AG10803 (cell line): ENCODE results near the gene PUS7L.
"Not testable (repeated sequence)": the region's sequence is repeated elsewhere in the genome, so short reads cannot be mapped to it uniquely, and the experiment has no call there.

ENCODE experiments used
- DNase-seq: peaks from one replicate; pipeline ENCODE4 v3.0.0; 2010; ENCODE audit warnings: low read depth
- H3K4me3 ChIP-seq: 2 replicates; pipeline ENCODE4 v1.5.1; 2011; ENCODE audit warnings: mild to moderate bottlenecking, low read length, control low read depth
- TF ChIP-seq, protein P1 (sequence below): conservative IDR thresholded peaks from 2 replicates; pipeline ENCODE4 v1.5.1; 2011; ENCODE audit warnings: mild to moderate bottlenecking, low read length, control low read depth, inconsistent platforms

PUS7L gene

GRCh38 chr12:43730283-43730682, 28.3 kb downstream of the PUS7L start:
- H3K4me3 ChIP-seq, result no peak overlapping the region
- TF ChIP-seq, protein P1, sequence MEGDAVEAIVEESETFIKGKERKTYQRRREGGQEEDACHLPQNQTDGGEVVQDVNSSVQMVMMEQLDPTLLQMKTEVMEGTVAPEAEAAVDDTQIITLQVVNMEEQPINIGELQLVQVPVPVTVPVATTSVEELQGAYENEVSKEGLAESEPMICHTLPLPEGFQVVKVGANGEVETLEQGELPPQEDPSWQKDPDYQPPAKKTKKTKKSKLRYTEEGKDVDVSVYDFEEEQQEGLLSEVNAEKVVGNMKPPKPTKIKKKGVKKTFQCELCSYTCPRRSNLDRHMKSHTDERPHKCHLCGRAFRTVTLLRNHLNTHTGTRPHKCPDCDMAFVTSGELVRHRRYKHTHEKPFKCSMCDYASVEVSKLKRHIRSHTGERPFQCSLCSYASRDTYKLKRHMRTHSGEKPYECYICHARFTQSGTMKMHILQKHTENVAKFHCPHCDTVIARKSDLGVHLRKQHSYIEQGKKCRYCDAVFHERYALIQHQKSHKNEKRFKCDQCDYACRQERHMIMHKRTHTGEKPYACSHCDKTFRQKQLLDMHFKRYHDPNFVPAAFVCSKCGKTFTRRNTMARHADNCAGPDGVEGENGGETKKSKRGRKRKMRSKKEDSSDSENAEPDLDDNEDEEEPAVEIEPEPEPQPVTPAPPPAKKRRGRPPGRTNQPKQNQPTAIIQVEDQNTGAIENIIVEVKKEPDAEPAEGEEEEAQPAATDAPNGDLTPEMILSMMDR, result no peak
- no peak for DNase-seq

DNA sequence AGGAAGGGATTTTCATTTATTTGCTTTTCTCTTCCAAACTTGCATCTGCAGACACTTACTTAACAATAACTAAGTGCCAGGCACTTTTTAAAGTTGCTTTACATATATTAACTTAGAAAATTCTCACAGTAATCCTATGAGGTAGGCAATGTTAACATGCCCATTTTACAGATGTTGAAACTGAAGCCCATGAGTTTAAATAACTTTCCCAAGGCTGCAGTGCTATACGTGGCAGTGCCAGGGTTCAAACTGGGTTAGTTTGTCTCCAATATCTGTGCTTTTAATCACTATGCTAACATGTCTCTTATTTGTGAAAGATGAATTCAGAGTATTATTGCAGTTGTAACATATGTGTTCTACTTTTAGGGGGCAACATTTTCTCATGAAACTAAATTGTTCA, 29.9 kb downstream of the PUS7L start:
- no peak overlapping the region for H3K4me3 ChIP-seq
- DNase-seq, result no peak
- TF ChIP-seq, protein P1, result no peak

DNA sequence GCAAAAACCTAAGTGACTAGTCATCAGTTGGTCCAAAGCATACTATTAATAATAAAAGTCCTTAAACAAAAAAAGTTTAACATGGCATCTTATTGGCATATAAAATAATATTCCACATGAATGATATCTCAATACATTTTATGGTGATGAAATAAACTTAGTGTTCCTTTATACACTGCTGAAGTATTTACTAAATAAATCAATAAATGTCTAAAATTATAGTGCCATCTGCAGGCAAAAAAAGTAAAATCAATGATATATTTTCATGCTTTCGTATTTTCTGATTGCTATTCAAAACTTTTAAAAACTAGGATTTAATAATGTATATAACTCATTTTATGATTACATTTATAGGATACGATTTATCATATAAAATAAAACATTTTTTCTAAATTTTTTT, 30.5 kb downstream of the PUS7L start:
- H3K4me3 ChIP-seq, result no peak overlapping the region
- TF ChIP-seq, protein P1, result peak; percentile 30
- DNase-seq, result peak; percentile 2

- H3K4me3 ChIP-seq, result no peak overlapping the region
- TF ChIP-seq, protein P1, result no peak
- no peak for DNase-seq
These were observed 35.5 kb downstream of the PUS7L start for GRCh38 chr12:43723134-43723533.

DNA sequence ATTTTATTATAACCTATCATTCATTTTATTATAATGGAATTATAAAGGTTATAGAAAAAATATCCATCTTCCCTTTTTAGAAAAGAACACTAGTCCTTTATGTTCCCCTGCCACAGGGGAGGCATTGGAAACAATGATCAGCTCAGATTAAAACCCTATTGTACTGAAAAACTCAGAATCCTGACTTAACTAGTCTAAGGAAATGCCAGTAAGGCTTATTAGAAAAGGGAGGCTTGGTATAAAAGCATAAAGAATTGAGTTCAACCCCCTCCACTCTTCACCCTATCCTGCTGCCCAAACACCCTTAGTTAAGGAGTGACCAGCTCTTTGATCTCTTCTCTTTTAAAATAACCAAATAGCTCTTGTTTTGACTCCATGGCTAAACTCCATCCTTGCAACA, 36.0 kb downstream of the PUS7L start:
- DNase-seq, result no peak
- TF ChIP-seq, protein P1, result no peak

DNA sequence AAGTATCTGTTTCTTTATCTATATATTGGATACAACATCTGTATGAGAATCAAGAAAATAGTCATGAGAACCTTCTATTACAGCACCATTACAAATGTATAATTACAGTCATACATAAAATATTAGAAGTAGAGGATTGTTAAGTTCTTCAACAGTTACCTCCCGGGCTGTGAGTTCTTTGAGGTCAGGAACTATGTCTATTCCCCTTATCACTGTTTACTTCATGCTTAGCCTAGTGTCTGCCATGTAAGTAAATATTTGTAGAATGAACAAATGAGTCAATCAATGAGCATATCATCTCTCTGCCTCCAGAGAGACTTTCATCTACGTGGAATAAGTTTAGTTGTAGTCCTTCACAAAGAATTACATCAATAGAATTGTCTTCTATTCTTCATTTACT, 47.2 kb downstream of the PUS7L start:
- no peak overlapping the region for H3K4me3 ChIP-seq
- TF ChIP-seq, protein P1, result no peak
- DNase-seq, result no peak

More for the DNA sequence above, 36.0 kb downstream of the PUS7L start:
- no peak overlapping the region for H3K4me3 ChIP-seq

GRCh38 chr12:43703772-43704171, 54.8 kb downstream of the PUS7L start:
- not testable (repeated sequence) for DNase-seq

DNA sequence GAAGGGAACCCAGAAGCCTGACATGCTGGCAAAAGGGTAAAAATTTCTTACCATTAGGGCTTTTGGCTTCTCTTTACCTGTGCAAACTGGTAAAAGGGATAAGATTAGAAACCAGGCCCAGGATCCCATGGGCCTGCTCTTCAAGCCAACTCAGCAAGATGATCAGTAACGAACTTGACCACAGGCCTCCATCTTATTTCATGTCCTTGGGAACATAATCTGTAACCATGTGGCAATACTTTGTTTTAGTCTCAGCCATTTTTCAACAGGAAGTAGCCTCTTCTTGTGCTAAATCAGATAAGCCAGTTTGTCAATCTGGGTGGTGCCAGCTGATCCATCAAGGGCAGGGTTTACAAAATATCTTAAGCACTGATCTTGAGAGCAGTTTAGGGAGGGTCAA, 57.4 kb downstream of the PUS7L start:
- not testable (repeated sequence) for H3K4me3 ChIP-seq, DNase-seq

More at GRCh38 chr12:43703772-43704171, 54.8 kb downstream of the PUS7L start:
- H3K4me3 ChIP-seq, result not testable (repeated sequence)
